HG03039 (cell line): Measurements from ENCODE around the gene PPM1M.
A peak's percentile ranks its signal among the peaks of the same experiment; 100 is the strongest.

Source experiments
- ATAC-seq: cut with Tn5 transposase; IDR thresholded peaks from one replicate; pipeline ENCODE4 v1.9.1; 2021; ENCODE audit warnings: mild to moderate bottlenecking, moderate library complexity; ENCODE audit not compliant: unreplicated experiment

Gene PPM1M

DNA sequence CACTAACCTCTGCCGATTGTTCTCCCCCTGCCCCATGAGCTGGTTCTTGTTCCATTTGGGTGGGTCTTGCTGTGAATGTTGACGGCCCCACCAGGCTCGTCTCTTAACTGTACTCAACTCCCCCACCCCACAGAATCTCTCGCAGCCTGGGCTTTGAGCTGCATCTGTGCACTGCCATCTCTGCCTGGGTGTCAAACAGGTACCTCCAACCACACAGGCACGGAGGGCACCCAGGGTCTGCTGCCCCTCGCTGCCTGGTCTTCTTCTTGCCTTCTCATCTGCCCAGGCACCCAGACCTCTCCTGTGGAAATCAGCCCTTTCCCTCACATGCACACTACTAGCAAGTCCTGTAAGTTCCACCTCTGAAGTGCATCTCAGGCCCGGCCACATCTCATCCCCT lies 30.2 kb upstream of the PPM1M start:
- ATAC-seq = no peak

DNA sequence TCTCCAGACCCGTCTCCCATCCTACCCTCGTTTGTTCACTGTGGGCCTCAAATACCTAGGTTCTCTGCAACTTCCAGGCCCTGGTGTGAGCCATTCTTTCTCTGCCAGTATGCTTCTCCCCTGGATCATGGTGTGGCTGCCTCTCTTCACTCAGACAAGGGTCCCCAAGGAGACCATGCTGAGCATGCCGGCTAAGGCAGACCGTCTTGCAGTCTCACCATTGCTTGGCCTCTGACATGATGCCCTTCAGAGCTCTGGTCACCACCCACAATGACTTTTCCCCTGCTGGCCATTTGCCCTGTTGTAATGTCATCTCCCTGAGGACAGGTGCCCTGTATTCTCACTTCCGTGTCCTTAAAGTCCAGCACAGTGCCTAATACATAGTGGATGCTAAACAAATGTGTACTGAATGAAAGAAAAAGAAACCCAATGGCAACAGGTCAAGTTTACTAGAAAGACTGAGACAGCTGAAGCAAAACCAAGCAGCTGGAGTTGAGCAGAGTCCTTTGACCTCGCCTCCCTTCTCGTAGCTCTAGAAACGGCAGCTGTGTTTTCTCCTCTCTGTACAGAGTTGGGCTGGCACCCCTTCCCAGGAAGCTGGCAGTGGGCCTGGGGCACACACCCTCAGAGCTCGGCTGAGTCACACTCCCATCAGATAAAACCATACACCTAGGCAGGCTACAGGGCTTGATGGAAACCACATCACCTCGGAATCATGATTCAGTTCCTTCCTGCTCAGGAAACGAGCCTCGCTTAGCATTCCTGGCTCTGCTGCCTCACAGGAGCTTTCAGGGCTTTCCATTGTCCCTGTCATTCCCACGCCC lies 28.8 kb upstream of the PPM1M start:
- ATAC-seq = no peak

DNA sequence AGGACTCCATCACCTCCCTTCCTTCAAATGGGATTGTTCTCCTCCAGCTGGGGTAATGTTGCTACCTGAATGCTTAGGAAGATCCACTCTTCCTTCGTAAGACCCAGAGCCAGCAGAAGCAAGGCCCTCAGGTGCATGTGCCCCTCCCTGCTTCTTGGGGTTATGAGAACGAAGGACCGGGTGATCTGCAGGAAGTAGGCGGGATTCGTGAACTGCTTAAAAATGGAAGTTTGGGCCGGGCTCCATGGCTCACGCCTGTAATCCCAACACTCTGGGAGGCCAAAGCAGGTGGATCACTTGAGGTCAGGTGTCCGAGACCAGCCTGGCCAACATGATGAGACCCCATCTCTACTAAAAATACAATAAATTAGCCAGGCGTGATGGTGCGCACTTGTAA lies 28.2 kb upstream of the PPM1M start:
- no peak for ATAC-seq

DNA sequence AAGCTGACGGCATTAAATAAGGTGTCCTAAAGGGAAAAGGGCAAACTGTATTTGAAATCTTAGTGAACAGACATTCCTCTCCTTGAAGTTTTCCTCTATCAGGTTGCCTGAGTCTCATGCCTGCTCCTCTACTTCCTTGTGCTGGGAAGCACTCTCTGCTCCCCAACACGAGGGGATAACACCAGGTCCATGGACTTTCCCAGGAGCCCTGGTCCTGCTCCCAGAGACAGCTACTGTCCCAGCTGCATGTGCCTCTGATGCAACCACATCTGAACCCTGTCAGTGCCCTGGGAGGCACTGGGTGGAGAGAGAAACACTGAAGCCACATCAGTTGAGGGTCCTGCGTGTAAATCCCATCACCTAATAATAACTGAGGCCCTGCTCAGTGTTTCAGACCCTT lies 27.5 kb upstream of the PPM1M start:
- no peak for ATAC-seq

DNA sequence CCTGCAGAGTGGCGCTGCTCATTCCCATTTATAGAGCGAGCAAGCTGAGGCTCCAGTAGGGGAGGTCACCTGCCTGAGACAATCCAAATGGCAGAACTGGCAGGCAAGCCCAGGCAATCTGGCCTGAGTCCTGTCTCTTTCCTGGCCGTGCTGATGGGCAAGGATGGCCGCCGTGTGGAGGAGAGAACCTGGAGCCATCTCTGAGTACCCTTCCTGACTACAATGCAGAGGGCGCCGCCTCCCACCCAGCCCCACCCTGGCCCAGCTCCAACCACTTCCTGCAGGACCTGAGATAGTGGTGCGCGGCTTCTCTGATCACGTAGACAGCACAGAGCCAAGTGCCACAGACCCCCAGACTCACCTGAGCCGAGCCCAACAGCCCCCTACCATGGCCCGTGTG lies 27.1 kb upstream of the PPM1M start:
- ATAC-seq = no peak

DNA sequence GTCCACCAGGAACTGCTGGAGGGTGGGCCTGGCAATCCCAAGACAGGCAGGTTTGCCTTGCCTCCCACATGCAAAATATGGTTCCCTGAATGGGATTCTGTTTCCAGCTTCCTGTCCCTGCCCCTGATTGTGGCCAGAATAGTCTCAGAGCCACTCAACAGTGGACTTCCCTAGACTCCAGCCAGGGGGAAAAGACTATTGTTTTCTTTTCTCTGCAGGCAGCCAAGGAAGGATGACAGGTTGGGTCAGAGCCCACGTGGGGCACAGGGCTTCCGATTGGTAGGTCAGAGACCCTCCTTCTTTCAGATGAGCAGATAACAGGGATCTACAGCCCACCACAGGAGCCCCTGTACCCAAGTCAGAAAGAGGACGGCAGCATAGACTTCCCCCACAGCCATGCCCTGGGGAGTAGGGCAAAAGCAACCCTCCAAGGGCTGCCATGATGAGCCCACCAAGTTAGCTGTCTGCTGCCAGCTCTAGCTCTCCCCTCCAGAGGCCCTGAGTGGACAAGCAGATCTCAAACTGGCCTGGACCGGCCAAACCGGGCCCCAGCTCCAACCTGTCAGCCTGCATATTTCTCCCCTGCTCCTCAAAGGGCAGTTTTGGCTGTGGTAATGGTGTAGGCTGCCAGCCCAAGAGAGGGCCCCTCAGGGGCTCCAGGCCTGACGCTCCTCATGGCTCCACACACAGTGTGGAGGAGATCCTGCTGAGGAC lies 26.5 kb upstream of the PPM1M start:
- no peak for ATAC-seq

DNA sequence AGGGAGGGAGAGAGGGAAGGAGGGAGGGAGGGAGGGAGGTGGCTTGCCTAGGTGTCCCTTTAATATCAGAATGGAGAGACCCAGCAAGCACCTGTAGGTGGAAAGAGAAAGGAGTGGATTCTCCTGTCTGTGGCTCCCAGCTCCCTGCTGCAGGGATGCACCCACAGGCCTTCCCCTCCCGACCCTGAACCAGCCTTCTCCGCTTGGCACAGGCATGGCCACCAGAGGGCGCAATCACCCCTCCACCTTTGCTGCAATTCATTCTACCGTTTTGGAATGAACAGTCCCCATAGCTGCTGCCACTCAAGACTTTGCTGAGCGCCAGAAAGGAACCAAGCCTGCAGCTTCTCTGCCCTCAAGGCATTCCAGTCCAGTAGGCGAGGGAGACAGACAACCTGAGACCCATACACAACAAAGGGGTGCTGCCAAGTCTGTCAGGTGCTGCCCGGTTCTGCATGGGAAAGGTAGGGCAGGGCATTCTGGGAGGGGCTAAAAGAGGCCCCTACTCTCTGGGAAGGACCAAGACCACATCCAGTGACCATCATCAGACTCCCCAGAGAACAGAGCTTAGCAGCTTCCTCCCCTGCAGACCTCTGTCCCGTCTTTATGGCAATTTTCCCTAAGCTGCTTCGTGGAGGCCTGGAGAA lies 25.1 kb upstream of the PPM1M start:
- ATAC-seq = no peak

DNA sequence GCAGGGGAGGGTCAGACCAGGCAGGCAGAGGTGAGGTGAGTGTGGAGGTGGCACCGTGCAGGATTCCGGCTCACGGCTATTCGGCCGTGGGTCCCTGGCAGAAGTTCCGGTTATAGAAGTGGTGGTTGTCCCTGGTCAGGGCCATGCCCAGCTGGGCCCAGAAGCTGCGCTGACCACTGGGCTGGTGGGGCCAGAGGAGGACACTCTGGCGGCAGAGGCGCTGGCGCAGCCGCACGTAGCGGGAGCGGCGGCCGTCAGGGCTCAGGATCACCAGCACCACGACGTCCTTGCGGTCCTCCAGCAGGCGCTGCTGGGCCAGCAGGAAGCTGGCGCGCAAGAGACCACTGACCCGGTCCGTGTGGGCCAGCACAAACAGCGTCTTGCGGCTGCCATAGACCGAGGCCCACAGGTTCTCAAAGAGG lies 24.4 kb upstream of the PPM1M start:
- ATAC-seq = no peak

DNA sequence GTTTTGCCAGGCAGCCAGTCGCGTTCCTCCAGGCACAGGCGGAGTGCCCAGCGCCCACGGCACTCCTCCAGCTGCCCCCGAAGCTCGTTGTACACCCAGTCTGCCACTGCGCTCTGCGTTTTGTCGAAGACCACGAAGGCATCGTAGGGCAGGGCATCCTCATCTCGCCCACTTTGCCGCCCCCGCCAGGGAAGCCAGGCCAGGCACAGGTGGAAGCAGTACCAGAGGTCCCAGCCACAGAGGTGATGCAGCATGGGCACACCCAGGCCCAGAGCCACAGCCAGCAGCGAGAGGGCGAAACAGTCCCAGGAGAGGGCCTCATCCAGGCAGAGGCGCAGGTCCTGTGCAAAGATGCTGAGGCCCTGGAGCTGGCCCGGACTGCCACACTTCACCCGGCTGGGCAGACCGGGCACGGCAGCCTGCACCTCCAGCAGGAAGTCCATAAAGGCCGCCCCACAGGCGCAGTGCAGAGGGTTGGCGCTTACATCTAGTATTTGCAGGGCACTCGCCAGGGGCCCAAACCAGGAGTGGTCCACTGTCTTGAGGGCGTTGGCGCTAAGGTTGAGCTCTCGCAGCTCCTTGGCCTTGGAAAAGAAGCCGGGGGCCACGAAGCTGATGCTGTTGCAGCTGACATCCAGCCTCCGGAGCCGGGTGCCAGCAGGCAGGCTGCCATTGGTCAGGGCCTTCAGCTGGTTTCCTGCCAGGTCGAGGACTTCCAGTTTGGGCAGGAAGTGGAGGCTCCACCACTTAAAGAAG lies 23.8 kb upstream of the PPM1M start:
- ATAC-seq = no peak

DNA sequence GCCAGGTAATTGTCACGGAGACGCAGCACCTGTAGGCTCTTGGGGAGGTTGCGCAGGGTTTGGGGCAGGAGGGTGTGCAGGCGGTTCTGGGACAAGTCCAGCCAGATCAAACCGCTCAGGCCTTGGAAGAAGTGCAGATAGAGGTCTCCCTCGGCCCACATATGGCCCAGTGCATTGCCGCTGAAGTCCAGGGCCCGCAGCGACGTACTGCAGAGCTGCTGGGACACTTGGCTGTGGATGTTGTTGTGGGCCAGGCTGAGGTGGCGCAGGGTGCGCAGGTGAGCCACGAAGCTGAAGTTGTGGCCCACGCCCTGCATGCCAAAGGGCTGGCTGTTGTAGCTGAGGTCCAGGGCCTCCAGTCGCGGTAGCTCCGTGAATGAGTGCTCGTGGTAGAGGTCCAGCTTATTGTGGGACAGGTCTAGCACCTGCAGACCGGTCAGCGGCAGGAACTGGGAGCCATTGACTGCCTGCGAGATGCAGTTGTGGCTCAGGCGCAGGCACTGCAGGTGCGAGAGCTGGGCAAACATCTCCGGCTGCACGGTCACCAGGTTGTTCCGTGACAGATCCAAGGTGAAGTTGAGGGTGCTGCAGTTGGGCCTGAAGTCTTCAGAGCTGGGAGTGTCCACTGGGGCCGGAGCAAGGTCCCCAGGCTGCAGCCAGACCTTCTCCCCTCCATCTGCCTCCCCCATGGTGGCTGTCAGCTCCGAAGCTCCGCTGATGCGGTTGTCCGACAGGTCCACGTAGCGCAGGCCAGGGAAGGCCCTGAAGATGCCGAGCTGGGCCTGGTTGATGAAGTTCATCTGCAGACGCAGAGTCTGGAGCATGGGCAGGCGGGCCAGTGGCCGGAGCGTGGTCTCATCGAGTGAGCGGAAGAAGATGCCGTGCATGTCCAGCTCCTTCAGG lies 23.0 kb upstream of the PPM1M start:
- ATAC-seq = no peak

DNA sequence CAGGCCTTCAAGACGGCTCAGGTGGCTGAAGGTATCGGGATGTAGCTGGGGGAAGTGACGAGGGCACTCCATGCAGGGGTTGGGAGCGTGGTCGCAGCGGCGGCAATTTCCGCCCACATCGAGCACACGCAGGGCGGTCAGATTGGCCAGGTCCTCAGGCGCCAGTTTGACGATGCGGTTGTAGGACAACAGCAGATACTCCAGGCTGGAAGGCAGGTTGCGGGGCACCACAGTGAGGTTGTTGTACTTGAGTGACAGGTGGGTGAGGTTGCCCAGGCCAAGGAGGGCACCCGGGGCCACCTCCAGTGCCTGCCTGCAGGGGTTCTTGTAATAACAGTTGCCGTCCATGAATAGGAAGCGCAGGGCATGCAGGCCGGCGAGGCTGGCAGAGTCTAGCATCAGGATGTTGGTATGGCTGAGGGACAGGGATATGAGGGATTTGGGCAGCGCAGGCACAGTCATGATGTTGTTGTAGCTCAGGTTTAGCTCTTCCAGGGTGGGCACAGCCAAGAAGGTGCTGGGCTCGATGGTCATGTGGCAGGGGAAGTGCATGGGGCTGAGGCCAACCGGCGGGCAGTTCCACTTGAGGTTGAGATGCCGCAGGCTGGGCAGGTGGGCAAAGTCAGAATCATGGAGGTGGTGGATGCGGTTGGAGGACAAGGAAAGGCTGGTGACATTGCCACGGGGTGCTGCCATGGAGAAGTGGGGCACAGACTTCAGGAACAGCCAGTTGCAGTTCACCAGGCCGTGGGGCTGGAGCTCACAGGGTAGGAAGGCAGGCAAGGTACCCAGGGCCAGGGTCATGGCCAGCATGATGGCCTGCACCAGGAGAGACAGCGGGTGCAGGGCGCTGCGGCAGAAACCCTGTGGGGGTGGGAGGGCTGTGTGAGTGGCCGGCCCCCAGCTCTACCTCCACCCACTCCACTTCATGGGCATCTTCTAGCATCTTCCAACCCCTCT lies 21.8 kb upstream of the PPM1M start:
- ATAC-seq = no peak

DNA sequence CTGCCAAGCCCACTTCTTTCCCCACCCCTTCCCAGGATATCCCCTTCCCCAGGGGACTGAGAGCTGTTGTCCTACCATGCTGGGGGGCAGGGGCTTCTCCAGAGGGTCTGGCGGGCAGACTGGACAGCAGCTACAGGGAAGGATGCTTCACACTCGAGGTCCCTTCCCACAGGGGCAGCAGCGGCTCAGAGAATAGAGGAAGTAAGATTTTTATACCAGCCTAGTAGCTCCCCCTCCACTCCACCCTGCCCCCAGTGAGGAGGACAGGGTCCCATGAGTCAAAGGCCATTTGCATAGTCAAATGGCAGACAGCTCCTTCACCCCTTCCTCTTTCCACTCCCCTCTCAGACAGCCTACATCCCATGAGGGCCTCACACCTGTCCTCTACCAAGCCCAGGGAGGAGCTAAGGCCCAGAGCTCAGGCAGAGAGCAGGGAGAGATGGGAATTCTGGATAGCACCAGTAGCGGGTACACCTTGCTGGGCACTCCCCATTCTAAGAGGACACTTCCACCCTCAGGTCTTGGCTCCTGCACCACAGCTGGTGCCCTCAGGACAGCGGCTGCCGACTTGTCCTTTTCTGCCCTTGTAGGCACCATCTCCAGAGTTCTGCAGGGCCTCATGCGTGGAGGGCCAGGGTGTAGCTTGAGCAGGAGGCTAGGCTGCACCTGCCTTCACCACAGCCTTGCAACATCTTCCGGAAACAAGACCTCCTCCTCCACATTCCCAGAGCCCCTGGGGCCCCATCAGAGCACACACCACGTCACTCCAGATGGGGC lies 19.9 kb upstream of the PPM1M start, which contains the start of gene TLR9:
TLR9 (minus strand) TSS at position 194 of the 777 bp plus-strand sequence; CDS start at position 78, 116 bp downstream.
- peak; percentile 51 for ATAC-seq

DNA sequence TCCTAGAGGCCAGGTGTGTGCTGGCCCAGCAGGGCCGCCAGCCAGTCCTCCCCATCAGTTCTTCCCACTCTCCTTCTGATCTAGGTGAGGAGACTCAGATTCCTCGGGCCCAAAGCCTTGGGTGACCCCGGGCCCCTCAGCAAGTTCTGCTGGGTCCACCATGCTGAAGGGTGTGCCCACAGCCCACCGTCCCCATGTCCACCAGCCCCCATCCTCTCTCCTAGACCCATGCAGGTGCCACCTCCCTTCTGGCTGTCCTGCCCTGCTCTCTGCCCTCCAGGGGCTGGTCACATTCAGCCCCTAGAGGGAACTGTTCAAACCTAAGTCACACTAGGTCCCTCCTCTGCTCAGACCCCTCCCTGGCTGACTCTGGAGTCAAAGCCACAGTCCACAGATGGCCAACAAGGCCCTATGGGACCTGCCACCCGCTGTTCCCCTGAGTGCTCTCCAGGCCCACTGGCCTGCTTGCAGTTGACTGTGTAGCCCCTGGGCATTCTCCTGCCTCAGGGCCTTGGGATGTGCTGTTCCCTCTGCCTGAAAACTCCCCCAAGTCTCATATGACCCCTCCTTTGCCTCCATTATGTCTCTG lies 19.2 kb upstream of the PPM1M start:
- peak; percentile 7 for ATAC-seq

DNA sequence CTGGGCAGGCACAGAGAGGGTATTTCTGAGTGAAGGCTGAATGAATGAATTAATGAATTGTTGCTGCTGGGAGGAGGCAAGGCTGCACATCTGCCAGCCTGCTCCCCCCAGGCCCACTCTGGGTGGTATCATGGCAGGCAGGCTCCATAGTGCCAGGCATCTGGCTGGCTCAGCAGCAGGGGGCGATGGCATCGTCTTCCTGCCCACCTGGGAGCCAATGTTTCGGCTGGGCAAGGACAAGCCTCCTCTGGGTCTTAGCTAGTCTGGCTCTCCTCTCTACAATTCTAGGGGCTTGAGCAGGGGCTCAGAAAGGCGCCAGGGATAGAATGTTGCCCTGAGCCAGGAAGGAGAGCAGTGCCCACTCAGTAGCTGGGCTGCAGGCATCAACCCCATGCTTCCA lies 18.4 kb upstream of the PPM1M start:
- ATAC-seq = no peak

DNA sequence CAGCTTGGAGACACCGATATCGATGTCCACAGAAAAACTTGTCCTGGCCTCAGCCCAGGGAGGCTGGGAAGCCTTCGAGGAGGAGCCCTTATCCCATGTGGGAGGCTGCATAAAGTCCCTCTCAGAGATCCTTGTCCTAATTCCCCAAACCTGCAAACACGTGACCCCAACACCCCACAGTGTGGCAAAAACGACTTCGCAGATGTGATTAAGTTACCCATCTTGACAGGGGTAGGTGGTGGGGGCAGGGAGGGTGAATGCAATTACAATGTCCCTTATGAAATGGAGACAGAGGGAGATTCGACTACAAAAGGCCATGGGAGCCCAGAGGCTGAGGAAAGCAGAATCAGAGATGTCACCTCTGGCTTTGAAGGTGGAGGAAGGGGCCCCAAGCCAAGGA lies 17.8 kb upstream of the PPM1M start:
- no peak for ATAC-seq

DNA sequence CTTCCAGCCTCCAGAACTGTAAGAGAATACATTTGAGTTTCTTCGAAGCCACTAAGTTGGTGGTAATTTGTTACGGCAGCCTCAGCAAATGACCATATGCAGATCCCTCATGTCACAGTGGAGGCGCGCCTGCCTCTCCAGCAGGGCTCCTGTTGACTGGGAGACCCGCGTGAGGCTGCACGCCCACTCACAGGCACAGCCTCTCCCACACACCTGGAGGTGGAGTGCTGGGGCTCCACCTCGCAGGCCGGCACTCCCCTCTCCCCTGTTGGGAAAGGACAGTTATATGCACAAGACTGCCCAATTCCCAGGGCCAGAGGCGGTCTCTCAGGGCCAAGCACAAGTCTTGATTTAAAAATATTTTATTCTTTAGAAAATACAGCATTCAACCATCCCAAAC lies 17.3 kb upstream of the PPM1M start:
- ATAC-seq = no peak

DNA sequence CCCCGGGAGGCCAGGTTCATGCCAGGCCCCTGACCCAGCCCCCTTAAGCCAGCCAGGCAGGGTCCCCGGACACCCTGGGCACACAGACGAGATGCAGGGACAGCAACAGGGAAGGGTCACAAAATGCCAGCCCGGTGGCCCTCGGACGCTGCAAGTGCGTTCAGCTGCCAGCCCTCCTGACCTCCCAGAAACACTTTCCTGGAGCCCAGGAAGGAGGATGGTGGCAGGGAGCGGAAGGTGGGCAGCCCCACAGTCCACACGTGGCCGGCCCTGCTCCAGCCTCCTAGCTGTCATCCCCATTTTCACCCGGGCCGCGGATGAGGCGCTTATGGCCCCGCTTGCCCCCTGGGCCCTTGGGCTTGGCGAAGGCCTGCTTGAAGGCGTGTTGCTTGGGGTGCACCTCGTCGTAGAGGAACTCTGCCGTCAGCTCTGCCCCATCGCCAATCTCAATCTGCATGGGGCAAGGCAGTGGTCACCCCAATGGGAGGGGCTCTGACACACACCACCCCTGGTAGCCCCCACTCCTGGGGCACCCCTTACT lies 16.7 kb upstream of the PPM1M start:
- ATAC-seq = no peak

DNA sequence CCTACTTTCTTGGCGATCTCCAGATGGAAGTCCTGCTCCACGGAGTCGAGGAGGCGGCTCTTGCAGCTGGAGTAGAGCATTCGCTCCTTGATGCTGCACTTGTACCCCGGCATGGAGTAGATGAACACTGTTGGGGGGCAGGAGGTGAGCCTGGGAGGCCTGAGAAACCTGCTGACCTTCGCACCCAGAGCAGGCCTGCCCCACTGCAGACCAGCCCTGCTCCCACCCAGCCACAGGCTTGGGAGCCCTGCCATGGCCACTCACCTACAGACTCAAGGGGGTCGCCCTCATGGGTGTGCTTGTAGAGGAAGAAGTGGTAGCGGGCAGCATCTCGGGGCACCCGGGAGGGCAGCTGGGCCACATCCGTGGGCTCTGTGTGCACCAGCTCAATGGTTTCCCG lies 15.9 kb upstream of the PPM1M start:
- ATAC-seq = no peak
